A549 (cell line): ENCODE measurements around the gene NDUFS8. TPM values are rescaled to one million over a fixed set of nuclear protein-coding genes. Genes with fewer than 3 reads are reported as not detected.
A peak's percentile ranks its signal among the peaks of the same experiment; 100 is the strongest.

Source experiments
- ATAC-seq, 2 experiments: fragments of 200-7000 bp in 1 of 2; fragments of >200 bp in 1 of 2; cut with Nextera tagmentation in 1 of 2; cut with Tn5 transposase in 1 of 2; 3 replicates each; pipeline versions ENCODE4 v1.8.0 to v1.9.1; 2018 to 2020; ENCODE audit warnings: mild to moderate bottlenecking in 1 of 2, moderate library complexity in 1 of 2
- CTCF ChIA-PET: fragments of 300-600 bp; sonication (Branson Sonifier 250); formaldehyde crosslinking; extraction: SDS; loops from one replicate; lab custom pipeline; 2021; ENCODE audit warnings: antibody characterized with exemption, inconsistent platforms; lab: Yijun Ruan, JAX
- POLR2A ChIA-PET: fragments of 350-600 bp; formaldehyde crosslinking; extraction: SDS; loops from one replicate; lab custom pipeline; 2021; ENCODE audit warnings: antibody characterized with exemption, inconsistent platforms; lab: Yijun Ruan, JAX
- DNase-seq, 2 experiments: peaks; one replicate each; pipeline versions ENCODE4 v3.0.0 to v3.0.0-alpha.2; 2011 to 2016; ENCODE audit warnings: low read depth in 1 of 2, low spot score in 1 of 2
- FAIRE-seq: peaks from 2 replicates; lab custom pipeline; 2011; peaks lifted over from hg19 to GRCh38; lab: Jason Lieb, UNC
- H3K27ac ChIP-seq, 2 experiments: fragments of >200 bp; sonication (Bioruptor Twin); formaldehyde crosslinking; 3 replicates each; pipeline ENCODE4 v1.5.1; 2016 to 2017
- H3K4me1 ChIP-seq: fragments of >200 bp; sonication (Bioruptor Twin); formaldehyde crosslinking; 3 replicates; pipeline ENCODE4 v1.6.1; 2016
- H3K4me2 ChIP-seq: fragments of >200 bp; sonication (Bioruptor Twin); formaldehyde crosslinking; 3 replicates; pipeline ENCODE4 v1.6.1; 2016
- H3K4me3 ChIP-seq: fragments of >200 bp; sonication (Bioruptor Twin); formaldehyde crosslinking; 3 replicates; pipeline ENCODE4 v1.5.1; 2016
- H3K9me3 ChIP-seq: fragments of >200 bp; sonication (Bioruptor Twin); formaldehyde crosslinking; 3 replicates; pipeline ENCODE4 v1.6.1; 2016
- BCL3 ChIP-seq: fragments of >200 bp; sonication (Bioruptor Twin); formaldehyde crosslinking; IDR thresholded peaks from 3 replicates; pipeline ENCODE4 v1.6.1; 2016
- CHD2 ChIP-seq: fragments of 150-350 bp; IDR thresholded peaks from 2 replicates; pipeline ENCODE4 v1.6.1; 2014; ENCODE audit warnings: low read length; ENCODE audit not compliant: partially characterized antibody
- CHD4 ChIP-seq: fragments of 200-600 bp; sonication (generic); IDR thresholded peaks from 2 replicates; pipeline ENCODE4 v1.6.1; 2016; ENCODE audit warnings: antibody characterized with exemption, mild to moderate bottlenecking, borderline replicate concordance
- E2F6 ChIP-seq: IDR thresholded peaks from 2 replicates; pipeline ENCODE4 v1.6.1; 2012; ENCODE audit warnings: low read depth, borderline replicate concordance
- EHF ChIP-seq: fragments of 250-450 bp; sonication (Bioruptor Pico); IDR thresholded peaks from 2 replicates; pipeline ENCODE4 v1.5.0; 2020; ENCODE audit warnings: mild to moderate bottlenecking
- EHMT2 ChIP-seq: fragments of 200-600 bp; sonication (generic); IDR thresholded peaks from 2 replicates; pipeline ENCODE4 v1.6.1; 2016; ENCODE audit warnings: antibody characterized with exemption, low read depth, mild to moderate bottlenecking, moderate library complexity
- EP300 ChIP-seq, 2 experiments: fragments of >200 bp; sonication (Bioruptor Twin); formaldehyde crosslinking; IDR thresholded peaks; 2 replicates in 1 of 2; 3 replicates in 1 of 2; pipeline ENCODE4 v1.6.1; 2016 to 2017
- ESRRA ChIP-seq: fragments of 150-350 bp; IDR thresholded peaks from 2 replicates; pipeline ENCODE4 v1.6.1; 2014; ENCODE audit warnings: mild to moderate bottlenecking, low read length, borderline replicate concordance
- FOSB ChIP-seq: fragments of 250-450 bp; sonication (Bioruptor Pico); IDR thresholded peaks from 2 replicates; pipeline ENCODE4 v1.5.0; 2020; ENCODE audit warnings: mild to moderate bottlenecking, moderate library complexity
- FOSL2 ChIP-seq, 2 experiments: fragments of 450-650 bp in 1 of 2; fragments of >200 bp in 1 of 2; sonication (Bioruptor Twin) in 1 of 2; formaldehyde crosslinking; IDR thresholded peaks; 2 replicates each; pipeline versions ENCODE4 v1.5.0 to v1.6.1; 2016 to 2020; ENCODE audit warnings: mild to moderate bottlenecking in 1 of 2, moderate library complexity in 1 of 2
- FOXS1 ChIP-seq: fragments of 250-450 bp; sonication (Bioruptor Pico); IDR thresholded peaks from 2 replicates; pipeline ENCODE4 v1.5.0; 2020; ENCODE audit warnings: mild to moderate bottlenecking, moderate library complexity
- GATA3 ChIP-seq: IDR thresholded peaks from 2 replicates; pipeline ENCODE4 v1.6.1; 2012; ENCODE audit warnings: borderline replicate concordance
- HES2 ChIP-seq: fragments of >200 bp; sonication (Bioruptor Twin); formaldehyde crosslinking; IDR thresholded peaks from 2 replicates; pipeline ENCODE4 v1.6.1; 2016
- HEYL ChIP-seq: fragments of 250-450 bp; sonication (Bioruptor Pico); IDR thresholded peaks from 2 replicates; pipeline ENCODE4 v1.8.0; 2021; ENCODE audit warnings: mild to moderate bottlenecking, moderate library complexity
- HMGXB4 ChIP-seq: fragments of 250-450 bp; sonication (Bioruptor Pico); IDR thresholded peaks from 2 replicates; pipeline ENCODE4 v1.5.0; 2021; ENCODE audit warnings: mild to moderate bottlenecking, moderate library complexity, borderline replicate concordance
- HOXA7 ChIP-seq: fragments of 250-450 bp; sonication (Bioruptor Pico); IDR thresholded peaks from 2 replicates; pipeline ENCODE4 v1.5.0; 2020; ENCODE audit warnings: mild to moderate bottlenecking, moderate library complexity
- HOXB13 ChIP-seq: fragments of 250-450 bp; sonication (Bioruptor Pico); IDR thresholded peaks from 2 replicates; pipeline ENCODE4 v1.5.0; 2020; ENCODE audit warnings: low read depth, mild to moderate bottlenecking, moderate library complexity
- HOXB5 ChIP-seq: fragments of 250-450 bp; sonication (Bioruptor Pico); IDR thresholded peaks from 2 replicates; pipeline ENCODE4 v1.5.0; 2020; ENCODE audit warnings: mild to moderate bottlenecking, moderate library complexity
- JUN ChIP-seq, 2 experiments: fragments of >200 bp; sonication (Bioruptor Twin); formaldehyde crosslinking; IDR thresholded peaks; 2 replicates in 1 of 2; 3 replicates in 1 of 2; pipeline ENCODE4 v1.6.1; 2016 to 2017
- MAFK ChIP-seq: fragments of 450-650 bp; IDR thresholded peaks from 2 replicates; pipeline ENCODE4 v1.6.1; 2014; ENCODE audit not compliant: partially characterized antibody
- MAX ChIP-seq: IDR thresholded peaks from 2 replicates; pipeline ENCODE4 v1.6.1; 2012
- MYC ChIP-seq: IDR thresholded peaks from 2 replicates; pipeline ENCODE4 v1.6.1; 2012; ENCODE audit warnings: mild to moderate bottlenecking, inconsistent platforms, low read length, improper control_type of control experiment, borderline replicate concordance
- NFE2L2 ChIP-seq: fragments of 150-350 bp; conservative IDR thresholded peaks from 2 replicates; pipeline ENCODE4 v1.6.1; 2014; ENCODE audit warnings: low read length
- RAD21 ChIP-seq, 2 experiments: fragments of >200 bp in 1 of 2; sonication (Bioruptor Twin) in 1 of 2; formaldehyde crosslinking in 1 of 2; IDR thresholded peaks in 1 of 2; conservative IDR thresholded peaks in 1 of 2; 2 replicates in 1 of 2; 3 replicates in 1 of 2; pipeline ENCODE4 v1.6.1; 2012 to 2018; ENCODE audit warnings: inconsistent platforms in 1 of 2
- RARB ChIP-seq: fragments of 250-450 bp; sonication (Bioruptor Pico); IDR thresholded peaks from 2 replicates; pipeline ENCODE4 v1.8.0; 2021; ENCODE audit warnings: mild to moderate bottlenecking, moderate library complexity
- RCOR1 ChIP-seq: fragments of 150-350 bp; IDR thresholded peaks from 2 replicates; pipeline ENCODE4 v1.6.1; 2014; ENCODE audit warnings: antibody characterized with exemption, low read length, low read depth
- RFX5 ChIP-seq: fragments of 450-650 bp; IDR thresholded peaks from 2 replicates; pipeline ENCODE4 v1.7.1; 2014; ENCODE audit warnings: antibody characterized with exemption, mild to moderate bottlenecking, moderate library complexity
- SREBF2 ChIP-seq: fragments of 450-650 bp; IDR thresholded peaks from 2 replicates; pipeline ENCODE4 v1.6.1; 2014; ENCODE audit warnings: mild to moderate bottlenecking, moderate library complexity
- TP53 ChIP-seq: fragments of 250-450 bp; sonication (Bioruptor Pico); IDR thresholded peaks from 2 replicates; pipeline ENCODE4 v1.5.0; 2021; ENCODE audit warnings: mild to moderate bottlenecking, moderate library complexity
- USF2 ChIP-seq: fragments of 450-650 bp; IDR thresholded peaks from 2 replicates; pipeline ENCODE4 v1.6.1; 2014; ENCODE audit warnings: antibody characterized with exemption
- ZC3H11A ChIP-seq: fragments of 450-650 bp; IDR thresholded peaks from 2 replicates; pipeline ENCODE4 v1.6.1; 2014; ENCODE audit warnings: antibody characterized with exemption, mild to moderate bottlenecking
- ZFP36 ChIP-seq: fragments of 450-650 bp; IDR thresholded peaks from 2 replicates; pipeline ENCODE4 v1.6.1; 2014; ENCODE audit warnings: borderline replicate concordance; ENCODE audit not compliant: partially characterized antibody
- ZSCAN20 ChIP-seq: fragments of 250-450 bp; sonication (Bioruptor Pico); IDR thresholded peaks from 2 replicates; pipeline ENCODE4 v1.8.0; 2022; ENCODE audit warnings: mild to moderate bottlenecking, moderate library complexity
- WGBS: methylation state at CpG from one replicate; pipeline ENCODE4 v1.1.6; 2017; ENCODE audit errors: missing lambda C conversion rate; 5-methylcytosine and 5-hydroxymethylcytosine counted together
- polyA plus RNA-seq, 4 experiments: library from polyadenylated mRNA; depleted of rRNA in 3 of 4; stranded (reverse); fragments of >200 nt; fragmentation: RNase III in 1 of 4; extraction: RNeasy Plus Mini Kit Qiagen cat#74134 plus additional on column Dnase treatment in 1 of 4; gene quantifications; 2 replicates in 3 of 4; 3 replicates in 1 of 4; pipeline ENCODE4 v1.2.3, GENCODE V29; 2011 to 2017

NDUFS8 gene
- polyA plus RNA-seq, 2 of the 4 experiments (the other 2 are of a cell fraction) = 71.0 to 298 TPM

- CTCF ChIA-PET = interaction anchor here (0.8 to 3.9 kb wide), 4 partner anchors 9 to 19 kb away, joined by 3 to 23 read pairs (median 6); partner anchors contain the start of gene UNC93B1
- peak; percentile 14; the same call in 1 of the 2 replicates for TF ChIP-seq EHF
- peak; percentile 4; the same call in 1 of the 2 replicates for TF ChIP-seq HMGXB4 (CRISPR knock-in tag)
- 0 out of 2 replicates have a peak, but pooled peaks have one; percentile 19 for TF ChIP-seq HOXA7 (CRISPR knock-in tag)
- peak; percentile 61 to 68; a peak in 2 of 5 replicates for TF ChIP-seq JUN (IDR thresholded peaks at IDR 0.05)
- peak; percentile 40 for TF ChIP-seq ESRRA
- peak; percentile 66; the same call in 1 of the 2 replicates for TF ChIP-seq FOXS1 (CRISPR knock-in tag)
- peak; percentile 50 for TF ChIP-seq CHD2
- peak; percentile 75; the same call in 1 of the 3 replicates for TF ChIP-seq BCL3
- peak; percentile 1 for TF ChIP-seq MAFK
- TF ChIP-seq MYC = peak; percentile 78
- no peak; a peak in 1 of 5 replicates for TF ChIP-seq RAD21 (conservative IDR thresholded peaks at IDR 0.05 in 1 of 2, IDR thresholded peaks at IDR 0.05 in 1 of 2)
- TF ChIP-seq TP53 (CRISPR knock-in tag) = peak; percentile 31; the same call in 1 of the 2 replicates
- TF ChIP-seq RCOR1 = no peak
- TF ChIP-seq E2F6 = peak; percentile 63; the same call in 1 of the 2 replicates
- TF ChIP-seq RFX5 = peak; percentile 53; the same call in 1 of the 2 replicates
- TF ChIP-seq EHMT2 = no peak
- TF ChIP-seq GATA3 = peak; percentile 91
- TF ChIP-seq ZFP36 = peak; percentile 81
- TF ChIP-seq HOXB13 (CRISPR knock-in tag) = peak; percentile 89
- peak; percentile 81; the same call in 1 of the 2 replicates for TF ChIP-seq RARB (CRISPR knock-in tag)
- TF ChIP-seq SREBF2 = no peak
- no peak; the same call in 1 of the 2 replicates for TF ChIP-seq ZSCAN20
- no peak for TF ChIP-seq HES2
- TF ChIP-seq EP300 (IDR thresholded peaks at IDR 0.05) = peak; percentile 66 to 90; a peak in 4 of 5 replicates
- no peak for TF ChIP-seq USF2
- no peak for TF ChIP-seq FOSL2 (IDR thresholded peaks at IDR 0.05)
- TF ChIP-seq FOSL2 (CRISPR knock-in tag; IDR thresholded peaks at IDR 0.05) = peak; percentile 50
- TF ChIP-seq FOSB (CRISPR knock-in tag) = peak; percentile 78
- TF ChIP-seq HOXB5 (CRISPR knock-in tag) = peak; percentile 81
- TF ChIP-seq CHD4 = no peak
- no peak for TF ChIP-seq ZC3H11A
- peak; percentile 93 for TF ChIP-seq MAX
- TF ChIP-seq HEYL (CRISPR knock-in tag) = peak; percentile 15
- 0 out of 2 replicates have a peak, but pooled peaks have one; percentile 4 for TF ChIP-seq NFE2L2
- Histone ChIP-seq H3K9me3 (no peaks in the 10 kb centered on the region), H3K27ac (peak overlapping the region; percentile 99 to 100), H3K4me1 (peaks cover 83% of the 10 kb centered on the region), H3K4me3 (peak overlapping the region; percentile 66; the same call in 2 of the 3 replicates), H3K4me2 (peak overlapping the region; percentile 96)
- WGBS = 4% methylated on average over 7 of the region's 16 CpGs
- peak; percentile 98 for FAIRE-seq
- DNase-seq = peak; percentile 82 to 98
- POLR2A ChIA-PET = interaction anchor here (0.5 to 3.8 kb wide), 9 partner anchors 9 to 31 kb away, joined by 3 to 37 read pairs (median 6); partner anchors contain the start of genes NDUFS8 and UNC93B1
- ATAC-seq = peak; percentile 26 to 46
These were observed 17.5 kb upstream of the NDUFS8 start for GRCh38 chr11:68012843-68013610.
